Pancreas (tissue), 10 donors: ENCODE measurements around the gene PPP5C. TPM values are rescaled to one million over a fixed set of nuclear protein-coding genes. Genes with fewer than 3 reads are reported as not detected.
A peak's percentile ranks its signal among the peaks of the same experiment; 100 is the strongest.

Source experiments
- ATAC-seq, 4 donors: fragments of 200-7000 bp; cut with Tn5 transposase; one replicate each; pipeline versions ENCODE4 v1.8.0 to v1.9.1; 2020; ENCODE audit warnings: mild to moderate bottlenecking in 4 of 4, moderate library complexity in 4 of 4
- DNase-seq, 6 donors: peaks; one replicate each; pipeline ENCODE4 v3.0.0-alpha.2; 2020
- FAIRE-seq: peaks from 2 replicates; lab custom pipeline; 2012; peaks lifted over from hg19 to GRCh38; lab: Jason Lieb, UNC
- H3K27ac ChIP-seq, 4 donors: fragments of 200-600 bp; sonication (generic); 1 replicate in 3 of 4; 2 replicates in 1 of 4; pipeline versions ENCODE4 v1.5.0 to v1.8.0; 2020
- H3K27me3 ChIP-seq, 4 donors: fragments of 200-600 bp; one replicate each; pipeline ENCODE4 v1.8.0; 2021
- H3K36me3 ChIP-seq, 3 donors: fragments of 200-600 bp; sonication (generic) in 1 of 3; one replicate each; pipeline versions ENCODE4 v1.5.0 to v1.8.0; 2020 to 2021
- H3K4me1 ChIP-seq, 3 donors: fragments of 200-600 bp; one replicate each; pipeline ENCODE4 v1.8.0; 2021
- H3K4me3 ChIP-seq, 4 donors: fragments of 200-600 bp; sonication (generic) in 2 of 4; one replicate each; pipeline versions ENCODE4 v1.5.0 to v1.8.0; 2020 to 2021
- H3K9me3 ChIP-seq, 4 donors: fragments of 200-600 bp; one replicate each; pipeline ENCODE4 v1.8.0; 2021
- WGBS, 2 donors: extraction: QIAGEN DNeasy Blood & Tissue Kit; methylation state at CpG; one replicate each; pipeline ENCODE4 v1.1.7; 2013; 5-methylcytosine and 5-hydroxymethylcytosine counted together
- intact Hi-C, 3 donors: fragments of 100-400 bp; cut with DNase I; formaldehyde crosslinking; loops; one replicate each; pipeline versions ENCODE4 v1.11.1 to v1.14.2; 2022
- polyA plus RNA-seq, 2 donors: library from polyadenylated mRNA; stranded (reverse); fragments of 200-250 nt; gene quantifications; one replicate each; pipeline ENCODE4 v1.2.3, GENCODE V29; 2013
- total RNA-seq, 6 donors: library from RNA; stranded (reverse); fragmentation: NEBNext Ultra II Directional in 4 of 6; extraction: Animal tissue kit (Norgen Biotek cat#: 25700) in 4 of 6; gene quantifications; one replicate each; pipeline versions ENCODE4 v1.2.1 to v1.2.4, GENCODE V29; 2021 to 2023
- TF ChIP-seq, protein P1 (sequence below), 4 donors: fragments of 200-600 bp; sonication (generic) in 3 of 4; IDR thresholded peaks; one replicate each; pipeline versions ENCODE4 v1.5.0 to v1.8.0; 2021; ENCODE audit warnings: antibody characterized with exemption in 4 of 4
- donor health status: healthy with polysubstance abuse.
- donor health status: DM: no; HTN: no; CAD: no; lungs with moderate emphysema.
- donor health status: DM: no; HTN: no; CAD: no.
- donor health status: control.
- donor health status: control.
- donor health status: Bipolar disorder and iron deficiency.
- donor health status: DM: yes; HTN: yes; CAD: no.
- donor health status: DM: no; HTN: no; CAD: no.
- donor health status: DM: no; HTN: no; CAD: no.
- donor health status: DM: yes; HTN: yes; CAD: no.

PPP5C gene, protein sequence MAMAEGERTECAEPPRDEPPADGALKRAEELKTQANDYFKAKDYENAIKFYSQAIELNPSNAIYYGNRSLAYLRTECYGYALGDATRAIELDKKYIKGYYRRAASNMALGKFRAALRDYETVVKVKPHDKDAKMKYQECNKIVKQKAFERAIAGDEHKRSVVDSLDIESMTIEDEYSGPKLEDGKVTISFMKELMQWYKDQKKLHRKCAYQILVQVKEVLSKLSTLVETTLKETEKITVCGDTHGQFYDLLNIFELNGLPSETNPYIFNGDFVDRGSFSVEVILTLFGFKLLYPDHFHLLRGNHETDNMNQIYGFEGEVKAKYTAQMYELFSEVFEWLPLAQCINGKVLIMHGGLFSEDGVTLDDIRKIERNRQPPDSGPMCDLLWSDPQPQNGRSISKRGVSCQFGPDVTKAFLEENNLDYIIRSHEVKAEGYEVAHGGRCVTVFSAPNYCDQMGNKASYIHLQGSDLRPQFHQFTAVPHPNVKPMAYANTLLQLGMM
- 10 to 100 TPM; 16.7 to 28.0 (median 22.6) TPM for total RNA-seq
- polyA plus RNA-seq, result 10 to 100 TPM; 41.7 to 53.9 TPM

DNA sequence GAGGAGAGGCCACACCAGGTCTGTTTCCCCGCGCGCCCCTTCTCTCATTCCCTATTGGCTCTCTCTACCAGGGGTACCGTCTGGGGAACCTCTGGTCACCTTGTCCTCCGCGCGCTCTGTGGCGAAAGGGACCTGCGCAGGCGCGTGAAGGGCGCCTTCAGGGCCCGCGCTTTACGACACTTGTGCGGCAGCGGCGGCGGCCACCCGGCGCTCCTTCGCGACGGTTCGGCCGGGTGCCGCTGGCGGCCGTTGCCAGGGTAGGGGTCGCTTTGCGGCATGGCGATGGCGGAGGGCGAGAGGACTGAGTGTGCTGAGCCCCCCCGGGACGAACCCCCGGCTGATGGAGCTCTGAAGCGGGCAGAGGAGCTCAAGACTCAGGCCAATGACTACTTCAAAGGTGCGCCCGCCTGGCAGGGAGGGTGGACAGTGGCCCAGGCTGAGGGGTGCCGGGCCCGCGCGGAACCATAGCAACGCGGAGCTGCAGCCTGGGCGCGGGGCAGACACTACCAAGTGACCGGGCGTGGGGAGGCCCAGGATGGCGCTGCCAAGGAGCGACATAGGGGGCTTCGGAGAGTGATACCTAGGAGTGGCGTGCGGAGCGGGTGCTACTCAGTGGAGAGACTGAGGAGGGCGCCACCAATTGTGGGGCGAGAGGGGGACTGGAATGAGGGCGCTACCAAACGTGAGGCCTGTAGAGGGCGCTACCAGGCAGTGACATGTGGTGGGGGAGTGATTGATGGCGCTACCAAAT lies at the start of gene PPP5C:
Gene PPP5C, plus strand, starts transcription at position 267 of the 751 bp plus-strand sequence. Its CDS starts 10 bp downstream, at position 277.
- FAIRE-seq, result no peak
- 0% methylated on average over 62 of the region's 62 CpGs for WGBS, 2 donors

DNA sequence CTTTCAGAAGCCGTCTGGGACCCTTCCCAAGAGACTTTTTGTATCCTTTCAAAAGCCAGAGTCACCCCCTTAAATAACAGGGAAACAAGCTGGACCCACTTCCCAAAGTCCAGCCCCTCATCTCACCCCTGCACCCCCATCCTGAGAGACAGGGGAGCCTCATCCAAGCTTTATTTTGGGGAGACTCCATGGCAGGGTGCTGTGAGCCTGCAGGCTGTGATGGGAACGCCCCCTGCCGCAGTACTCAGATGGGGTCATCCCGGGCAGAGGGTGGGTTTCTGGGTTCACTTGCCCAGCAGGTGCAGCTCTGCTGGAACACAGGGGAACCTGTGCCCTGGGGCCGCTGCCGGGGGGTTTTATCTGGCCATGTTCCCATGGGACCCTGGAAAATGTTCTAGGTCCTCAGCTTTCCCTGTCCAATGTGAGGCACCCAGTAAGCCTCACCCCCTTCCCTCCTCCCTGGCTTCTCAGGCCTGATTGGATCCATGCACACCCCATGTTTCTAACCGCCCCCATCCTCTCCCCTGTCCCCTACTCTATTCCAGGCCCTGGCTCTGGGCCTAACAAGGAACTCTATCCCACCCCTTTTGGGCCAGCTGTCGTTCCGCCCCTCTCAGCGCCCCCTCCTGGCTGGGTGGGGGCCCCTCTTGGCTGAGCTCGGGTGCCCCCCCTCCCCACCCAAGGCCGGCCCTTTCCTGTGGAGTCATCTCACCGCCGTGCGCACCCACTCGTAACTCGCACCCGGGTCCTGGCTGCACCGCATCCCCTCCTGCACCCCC lies 49.0 kb upstream of the PPP5C start:
- Histone ChIP-seq H3K27ac (peak overlapping the region; percentile 57 to 78 (median 74)), H3K4me1 (peaks cover 3 to 13% (median 6%) of the 10 kb centered on the region in 3 donors), H3K9me3 (no peaks in the 10 kb centered on the region), H3K36me3 (no peaks in the 10 kb centered on the region), H3K4me3 (peak overlapping the region in 2 of 4 donors; percentile 27 to 28), H3K27me3 (no peaks in the 10 kb centered on the region)
- no peak for FAIRE-seq
- peak in 3 of 6 donors; percentile 36 to 81 (median 65) for DNase-seq
- ATAC-seq, result peak in 2 of 4 donors; percentile 4 to 6
- intact Hi-C loops, result no loop called here
- 46 to 54% methylated on average over 18 to 19 of the region's 19 CpGs for WGBS, 2 donors
- TF ChIP-seq, protein P1, sequence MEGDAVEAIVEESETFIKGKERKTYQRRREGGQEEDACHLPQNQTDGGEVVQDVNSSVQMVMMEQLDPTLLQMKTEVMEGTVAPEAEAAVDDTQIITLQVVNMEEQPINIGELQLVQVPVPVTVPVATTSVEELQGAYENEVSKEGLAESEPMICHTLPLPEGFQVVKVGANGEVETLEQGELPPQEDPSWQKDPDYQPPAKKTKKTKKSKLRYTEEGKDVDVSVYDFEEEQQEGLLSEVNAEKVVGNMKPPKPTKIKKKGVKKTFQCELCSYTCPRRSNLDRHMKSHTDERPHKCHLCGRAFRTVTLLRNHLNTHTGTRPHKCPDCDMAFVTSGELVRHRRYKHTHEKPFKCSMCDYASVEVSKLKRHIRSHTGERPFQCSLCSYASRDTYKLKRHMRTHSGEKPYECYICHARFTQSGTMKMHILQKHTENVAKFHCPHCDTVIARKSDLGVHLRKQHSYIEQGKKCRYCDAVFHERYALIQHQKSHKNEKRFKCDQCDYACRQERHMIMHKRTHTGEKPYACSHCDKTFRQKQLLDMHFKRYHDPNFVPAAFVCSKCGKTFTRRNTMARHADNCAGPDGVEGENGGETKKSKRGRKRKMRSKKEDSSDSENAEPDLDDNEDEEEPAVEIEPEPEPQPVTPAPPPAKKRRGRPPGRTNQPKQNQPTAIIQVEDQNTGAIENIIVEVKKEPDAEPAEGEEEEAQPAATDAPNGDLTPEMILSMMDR (IDR thresholded peaks at IDR 0.05), result no peak

More for the DNA sequence above, at the start of gene PPP5C:
- DNase-seq (peak; percentile 89 to 97 (median 93)), ATAC-seq (peak; percentile 89 to 96 (median 94))
- TF ChIP-seq, protein P1 (IDR thresholded peaks at IDR 0.05), result peak; percentile 30 to 44 (median 38)
- H3K27me3 ChIP-seq, result no peaks in the 10 kb centered on the region
- intact Hi-C loops, result no loop called here
- H3K36me3 ChIP-seq, result no peaks in the 10 kb centered on the region
- H3K9me3 ChIP-seq, result no peaks in the 10 kb centered on the region
- peak within 1 kb of the TSS; percentile 59 to 100 (median 97) for H3K4me3 ChIP-seq
- H3K27ac ChIP-seq, result peak within 1 kb of the TSS; percentile 59 to 86 (median 77)
- H3K4me1 ChIP-seq, result peaks cover 22 to 36% (median 26%) of the 10 kb centered on the region in 3 donors

DNA sequence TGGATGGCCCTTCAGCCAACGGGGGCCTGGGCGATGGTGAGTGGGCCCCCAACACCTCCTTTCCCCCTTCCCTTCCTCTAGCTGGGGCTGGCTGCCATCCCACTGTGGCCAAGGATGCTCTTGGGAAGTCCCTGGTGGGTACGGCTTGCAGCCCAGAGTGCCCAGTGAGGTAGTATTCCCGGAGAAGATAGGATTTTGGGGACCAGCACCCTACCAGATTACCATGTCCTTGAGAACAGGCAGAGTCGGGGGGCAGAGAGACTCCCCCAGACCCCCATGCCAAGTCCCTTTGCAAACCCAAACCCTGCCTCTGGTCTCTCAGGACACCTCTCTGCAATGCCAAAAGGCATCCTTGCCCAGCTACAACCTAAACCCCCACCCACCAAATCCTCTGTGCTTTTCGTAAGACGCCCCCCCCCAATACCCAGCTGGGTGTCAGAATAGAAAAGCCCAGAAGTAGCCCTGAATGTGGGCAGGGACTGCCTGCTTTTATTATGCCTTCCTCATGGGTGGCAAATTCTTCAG lies 48.3 kb upstream of the PPP5C start:
- peak overlapping the region; percentile 57 to 78 (median 74) for H3K27ac ChIP-seq
- intact Hi-C loops, result no loop called here
- no peaks in the 10 kb centered on the region for H3K36me3 ChIP-seq
- no peaks in the 10 kb centered on the region for H3K9me3 ChIP-seq
- H3K4me3 ChIP-seq, result peak overlapping the region in 2 of 4 donors; percentile 27 to 28
- H3K27me3 ChIP-seq, result no peaks in the 10 kb centered on the region
- ATAC-seq, result peak in 2 of 4 donors; percentile 0 to 2
- peak in 1 of 6 donors; percentile 11 for DNase-seq
- H3K4me1 ChIP-seq, result peaks cover 3 to 16% (median 6%) of the 10 kb centered on the region in 3 donors
- WGBS, 2 donors, result 6 to 13% methylated on average over 7 of the region's 7 CpGs
- TF ChIP-seq, protein P1 (IDR thresholded peaks at IDR 0.05), result no peak
- FAIRE-seq, result no peak

DNA sequence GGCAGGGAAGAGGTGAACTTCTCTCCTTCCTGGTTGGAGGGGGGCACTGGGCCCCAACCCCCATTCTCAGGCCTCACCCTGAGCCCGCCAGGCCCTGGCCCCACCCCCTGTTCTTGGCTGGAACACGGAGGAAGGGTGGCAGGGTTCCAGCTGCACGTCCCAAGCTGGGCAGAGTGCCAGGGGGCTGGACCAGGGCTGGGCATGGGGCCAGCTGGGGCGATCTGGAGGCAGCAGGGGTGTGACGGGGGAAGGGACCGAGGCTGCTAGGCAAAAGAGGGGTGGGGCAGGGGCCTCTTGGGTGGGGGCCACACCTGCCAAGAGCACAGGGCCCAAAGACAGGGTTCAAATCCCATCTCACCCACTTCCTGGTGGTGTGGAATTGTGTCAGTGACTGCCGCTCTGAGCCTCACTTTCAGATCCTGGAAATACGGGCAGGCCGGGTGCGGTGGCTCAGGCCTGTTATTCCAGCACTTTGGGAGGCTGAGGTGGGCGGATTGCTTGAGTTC lies 47.8 kb upstream of the PPP5C start:
- TF ChIP-seq, protein P1 (IDR thresholded peaks at IDR 0.05), result no peak
- 2 to 8% methylated on average over 11 of the region's 11 CpGs for WGBS, 2 donors
- H3K27me3 ChIP-seq, result no peaks in the 10 kb centered on the region
- H3K36me3 ChIP-seq, result no peaks in the 10 kb centered on the region
- ATAC-seq, result peak; percentile 79 to 88 (median 86)
- FAIRE-seq, result peak; percentile 94
- intact Hi-C loops, result no loop called here
- H3K9me3 ChIP-seq, result no peaks in the 10 kb centered on the region
- H3K4me1 ChIP-seq, result peaks cover 3 to 16% (median 6%) of the 10 kb centered on the region in 3 donors
- H3K27ac ChIP-seq, result peak overlapping the region; percentile 57 to 78 (median 74)
- H3K4me3 ChIP-seq, result peak overlapping the region in 2 of 4 donors; percentile 27 to 28
- peak; percentile 90 to 100 (median 98) for DNase-seq
